ENCODE results near the gene PDZD2.
"Not testable (repeated sequence)": the region's sequence is repeated elsewhere in the genome, so short reads cannot be mapped to it uniquely, and the experiment has no call there.

PDZD2 gene

DNA sequence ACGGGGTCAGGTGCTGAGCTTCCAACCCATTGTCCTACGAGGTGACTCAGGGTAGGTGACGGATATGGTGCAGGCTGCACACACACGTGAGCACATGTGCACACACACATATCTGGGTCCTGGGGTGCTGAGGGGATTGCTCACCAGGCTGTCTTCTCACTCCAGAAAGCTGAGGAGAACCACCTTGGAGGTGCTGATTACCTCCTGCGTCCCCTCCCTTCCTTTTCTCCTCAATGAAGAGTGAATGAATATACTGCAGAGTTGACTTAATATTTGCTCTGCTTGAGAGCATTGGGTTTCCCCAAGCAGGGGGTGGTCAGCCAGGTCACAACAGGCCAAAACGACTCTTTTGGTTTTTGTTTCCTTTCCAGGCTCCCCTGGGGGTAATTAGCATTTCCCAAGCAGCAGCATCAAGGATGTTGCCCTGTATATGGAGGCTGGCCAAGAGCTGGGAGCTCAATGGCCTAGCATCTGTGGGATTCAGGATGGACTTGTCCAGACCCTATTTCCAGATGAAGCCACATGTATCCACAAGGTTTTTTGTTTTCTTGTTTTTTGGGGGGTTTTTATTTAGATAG lies 49.7 kb downstream of the PDZD2 start:
- DNase-seq (ENCODE audit: low read depth in 1 of 2, low spot score in 1 of 2), result no peak

DNA sequence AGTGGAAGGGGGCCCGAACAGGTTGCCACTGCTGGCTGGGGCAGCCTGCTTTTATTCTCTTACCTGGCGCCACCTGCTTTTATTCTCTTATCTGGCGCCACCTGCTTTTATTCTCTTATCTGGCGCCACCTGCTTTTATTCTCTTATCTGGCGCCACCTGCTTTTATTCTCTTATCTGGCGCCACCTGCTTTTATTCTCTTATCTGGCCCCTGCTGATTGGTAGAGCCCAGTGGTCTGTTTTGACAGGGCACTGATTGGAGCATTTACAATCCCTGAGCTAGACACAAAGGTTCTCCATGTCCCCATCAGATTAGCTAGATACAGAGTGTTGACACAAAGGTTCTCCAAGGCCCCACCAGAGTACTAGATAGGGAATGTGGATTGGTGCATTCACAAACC lies 52.5 kb downstream of the PDZD2 start:
- not testable (repeated sequence) for DNase-seq (ENCODE audit: low read depth in 1 of 2, low spot score in 1 of 2)

DNA sequence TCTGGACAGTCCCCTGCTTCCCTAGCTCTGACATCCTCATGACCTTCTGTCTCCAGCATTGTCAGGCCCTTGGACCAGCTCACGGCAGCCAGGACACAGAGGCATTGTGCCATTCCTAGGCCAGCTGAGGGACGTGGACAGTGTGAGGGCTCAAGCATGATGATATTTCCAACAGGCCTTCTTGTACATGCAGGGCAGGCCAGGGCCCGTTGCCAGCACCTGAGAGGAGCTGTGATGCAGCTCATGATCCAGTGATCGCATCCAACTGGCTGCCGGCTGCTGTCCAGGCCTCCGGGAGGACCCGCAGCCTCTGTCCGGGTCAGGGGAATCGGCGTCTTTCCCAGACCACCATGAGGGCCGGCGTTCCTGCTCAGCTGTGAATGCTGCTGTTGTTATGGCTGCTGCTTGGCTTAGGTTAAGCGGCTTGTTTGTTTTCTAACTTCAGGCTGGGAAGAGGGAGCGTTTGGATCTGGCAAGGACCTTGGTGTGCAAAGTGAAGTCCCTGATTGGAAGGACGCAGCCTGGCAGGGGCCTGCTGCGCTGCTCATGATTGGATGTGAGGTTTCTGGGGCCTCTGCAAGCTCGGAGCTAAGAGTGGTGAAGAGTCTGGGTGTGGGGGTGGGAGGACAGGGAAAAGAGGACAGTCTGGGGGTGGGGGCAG lies 53.8 kb downstream of the PDZD2 start:
- no peak for DNase-seq (ENCODE audit: low read depth in 1 of 2, low spot score in 1 of 2)

DNA sequence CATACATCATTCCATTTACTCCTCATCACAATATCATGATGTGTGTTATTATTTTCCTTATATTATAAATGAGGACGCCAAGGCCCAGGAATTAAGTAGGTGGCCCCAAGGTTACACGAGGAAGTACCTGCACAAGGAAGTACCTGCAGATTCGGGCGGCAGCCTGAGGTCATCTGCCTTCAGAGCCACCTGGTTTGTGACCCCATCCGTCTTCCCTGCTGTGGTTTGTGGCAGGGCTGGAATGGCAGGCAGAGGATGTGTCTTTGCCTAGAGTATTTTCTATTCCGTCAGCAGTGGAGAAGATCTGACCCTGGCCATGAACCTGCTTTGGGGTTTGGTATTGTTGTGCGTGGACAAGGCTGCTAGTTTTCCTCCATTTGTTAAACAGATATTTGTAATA lies 59.7 kb downstream of the PDZD2 start:
- no peak for DNase-seq (ENCODE audit: low read depth in 1 of 2, low spot score in 1 of 2)

DNA sequence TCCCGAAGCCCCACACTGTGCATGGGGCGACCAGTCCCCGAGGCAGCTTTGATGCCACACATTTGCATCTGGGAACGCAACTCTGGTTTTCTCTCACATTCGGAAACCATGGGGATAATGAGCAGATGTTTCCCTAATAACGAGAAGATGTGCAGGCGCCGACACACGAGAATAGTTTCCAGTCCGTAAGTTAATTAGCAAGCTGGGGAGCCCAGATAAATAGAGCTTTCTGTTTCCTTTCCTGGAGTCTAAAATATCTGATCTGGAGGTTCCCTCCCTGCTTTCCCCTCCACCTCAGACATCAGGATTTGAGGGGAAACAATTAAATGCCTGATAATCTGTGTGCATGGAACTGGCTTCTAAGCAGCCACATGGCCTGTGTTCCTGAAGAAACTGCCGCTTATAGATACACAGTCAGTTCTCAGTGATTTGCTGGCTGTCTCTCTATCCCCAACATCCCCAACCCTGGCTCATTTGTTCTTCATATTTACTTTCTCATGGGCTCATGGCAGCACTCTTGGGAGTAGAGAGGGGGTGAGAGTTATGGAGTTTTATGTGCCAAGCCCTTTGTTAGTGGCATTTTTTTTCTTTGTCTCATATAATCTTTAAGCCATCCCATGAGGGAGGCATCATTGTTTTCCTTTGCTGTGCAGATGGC lies 62.8 kb downstream of the PDZD2 start:
- no peak for DNase-seq (ENCODE audit: low read depth in 1 of 2, low spot score in 1 of 2)

DNA sequence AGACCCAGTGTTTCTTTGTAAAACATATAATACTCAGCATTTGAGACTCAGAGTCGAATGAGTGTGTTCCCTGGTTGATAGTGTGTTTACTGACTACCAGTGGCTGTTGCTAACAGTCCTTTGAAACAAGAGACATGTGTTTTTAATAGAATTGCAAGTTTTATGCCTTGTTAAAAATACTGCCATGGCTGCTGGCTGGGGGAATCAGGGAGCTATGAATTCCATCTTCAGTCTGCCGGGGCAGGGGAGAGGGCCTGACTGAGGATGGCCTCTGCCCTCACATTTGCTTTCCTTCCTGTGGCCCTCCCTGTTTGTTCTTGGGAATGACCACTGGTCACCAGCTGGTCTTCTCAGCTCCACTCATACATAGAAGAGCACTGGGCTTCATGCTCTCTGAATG lies 63.8 kb downstream of the PDZD2 start:
- no peak for DNase-seq (ENCODE audit: low read depth in 1 of 2, low spot score in 1 of 2)

DNA sequence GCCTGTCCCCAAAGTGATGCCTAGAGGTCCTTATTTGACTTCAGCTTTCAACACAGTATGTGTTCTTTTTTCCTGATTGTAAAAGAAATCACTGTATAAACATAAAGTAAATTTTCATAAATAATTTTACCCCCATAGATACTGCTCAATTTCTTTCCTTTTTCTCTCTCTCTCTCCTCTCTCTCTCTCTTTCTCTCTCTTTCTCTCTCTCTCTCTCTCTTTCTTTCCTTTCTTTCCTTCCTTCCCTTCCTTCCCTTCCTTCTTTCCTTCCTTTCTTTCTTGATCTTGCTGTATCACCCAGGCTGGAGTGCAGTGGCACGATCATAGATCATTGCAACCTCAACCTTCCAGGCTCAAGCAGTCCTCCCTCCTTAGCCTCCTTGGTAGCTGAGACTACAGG lies 64.8 kb downstream of the PDZD2 start:
- DNase-seq (ENCODE audit: low read depth in 1 of 2, low spot score in 1 of 2), result no peak

DNA sequence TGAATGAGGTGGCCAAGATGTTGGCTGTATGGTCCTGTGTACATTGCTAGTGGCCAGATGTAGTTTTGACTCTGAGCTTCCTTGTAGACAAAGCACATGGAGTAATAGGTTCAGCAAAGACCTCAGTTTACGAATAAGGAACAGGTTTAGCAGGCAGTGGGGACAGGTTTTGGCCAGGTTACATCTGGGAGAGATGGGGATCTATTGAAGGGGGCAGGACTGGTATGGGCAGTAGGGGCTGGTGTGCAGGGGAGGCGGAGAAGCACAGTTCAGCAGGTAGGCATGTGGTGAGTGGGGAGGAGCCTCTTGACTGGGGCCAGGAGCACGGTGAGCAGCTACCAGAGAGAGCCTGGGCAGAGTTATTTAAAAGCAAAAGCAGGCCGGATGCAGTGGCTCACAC lies 67.3 kb downstream of the PDZD2 start:
- DNase-seq (ENCODE audit: low read depth in 1 of 2, low spot score in 1 of 2), result no peak

DNA sequence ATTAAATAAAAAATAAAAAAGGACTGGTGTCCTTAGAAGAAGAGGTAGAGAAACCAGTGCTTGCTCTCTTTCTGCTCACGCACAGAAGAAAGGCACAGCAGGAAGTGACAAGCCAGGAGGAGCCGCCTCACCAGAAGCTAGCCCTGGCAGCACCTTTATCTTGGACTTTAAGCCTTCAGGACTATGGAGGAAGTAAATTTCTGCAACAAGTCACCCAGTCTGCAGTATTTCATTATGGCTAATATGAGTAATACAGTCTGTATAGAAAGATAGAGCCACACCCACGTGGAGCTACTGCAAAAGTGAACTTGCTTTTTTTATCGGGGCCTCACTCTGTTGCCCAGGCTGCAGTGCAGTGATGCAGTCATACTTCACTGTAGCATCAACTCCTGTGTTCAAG lies 68.4 kb downstream of the PDZD2 start:
- DNase-seq (ENCODE audit: low read depth in 1 of 2, low spot score in 1 of 2), result no peak

DNA sequence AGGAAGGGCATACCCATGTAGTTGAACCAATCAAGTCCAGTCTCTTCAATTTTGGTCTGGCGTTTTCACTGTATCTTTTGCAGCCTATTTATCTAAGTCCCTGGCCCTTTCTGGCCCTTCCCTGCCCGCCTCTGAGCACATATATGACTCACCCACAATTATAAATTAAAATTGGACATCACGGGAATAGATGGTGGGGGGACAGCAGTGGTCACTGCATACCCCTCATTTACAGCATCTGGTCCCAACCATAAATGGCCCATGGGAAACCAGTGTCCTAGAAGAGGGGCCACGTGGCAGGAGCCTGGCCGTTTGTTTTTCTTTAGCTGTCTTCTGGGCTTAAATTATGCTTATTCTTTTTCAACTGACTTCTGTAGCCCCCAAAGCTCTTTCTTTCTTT lies 69.2 kb downstream of the PDZD2 start:
- no peak for DNase-seq (ENCODE audit: low read depth in 1 of 2, low spot score in 1 of 2)

DNA sequence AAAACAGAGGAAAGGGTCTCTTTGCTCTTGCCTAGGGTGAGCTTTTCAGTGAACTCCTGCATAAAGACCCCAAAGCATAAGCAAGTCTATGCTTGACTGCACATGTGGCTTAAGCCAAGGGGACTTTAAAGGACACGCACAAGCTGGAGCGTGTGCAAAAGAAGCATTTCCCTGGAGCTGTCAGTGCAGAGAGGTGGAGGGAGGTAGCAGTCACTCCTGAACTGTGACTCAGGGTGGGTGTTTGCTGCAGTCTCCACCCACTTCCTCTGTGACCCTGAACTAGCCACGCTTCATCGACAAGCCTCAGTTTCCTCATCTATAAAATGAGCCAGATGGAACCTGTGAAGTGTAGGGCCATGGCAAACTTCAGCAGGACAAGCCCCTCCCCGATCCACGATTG lies 72.4 kb downstream of the PDZD2 start:
- DNase-seq (ENCODE audit: low read depth in 1 of 2, low spot score in 1 of 2), result no peak

DNA sequence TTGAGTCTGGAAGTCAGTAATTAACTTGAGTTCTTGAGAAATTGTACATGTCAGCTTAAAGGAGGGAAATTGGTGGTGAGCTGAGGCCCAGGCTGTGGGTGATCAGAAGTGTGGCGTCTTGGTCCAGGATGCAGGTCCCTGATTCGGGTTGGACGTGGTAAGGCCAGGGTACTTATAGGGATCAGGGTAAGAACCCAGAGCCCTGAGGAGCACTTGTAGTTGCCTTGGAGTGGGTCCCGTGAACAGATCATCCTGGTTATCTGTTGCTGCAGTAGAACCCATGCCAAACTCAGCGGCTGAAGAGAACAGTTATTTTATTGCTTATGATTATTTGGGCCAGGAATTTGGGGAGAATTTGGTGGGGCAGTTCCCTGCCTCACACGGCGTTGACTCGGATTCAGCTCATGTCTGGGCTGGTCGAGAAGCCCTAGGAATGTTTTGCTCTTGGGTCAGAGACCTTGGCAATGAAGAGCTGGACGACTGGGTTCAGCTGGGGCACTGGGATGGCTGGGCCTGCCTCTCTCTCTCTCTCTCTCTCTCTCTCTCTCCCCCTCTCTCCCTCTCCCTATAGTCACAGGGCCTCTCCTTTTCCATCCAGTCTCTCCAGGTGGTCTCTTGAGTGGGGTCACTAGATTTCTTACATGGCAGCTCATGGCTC lies 73.1 kb downstream of the PDZD2 start:
- DNase-seq (ENCODE audit: low read depth in 1 of 2, low spot score in 1 of 2), result no peak

DNA sequence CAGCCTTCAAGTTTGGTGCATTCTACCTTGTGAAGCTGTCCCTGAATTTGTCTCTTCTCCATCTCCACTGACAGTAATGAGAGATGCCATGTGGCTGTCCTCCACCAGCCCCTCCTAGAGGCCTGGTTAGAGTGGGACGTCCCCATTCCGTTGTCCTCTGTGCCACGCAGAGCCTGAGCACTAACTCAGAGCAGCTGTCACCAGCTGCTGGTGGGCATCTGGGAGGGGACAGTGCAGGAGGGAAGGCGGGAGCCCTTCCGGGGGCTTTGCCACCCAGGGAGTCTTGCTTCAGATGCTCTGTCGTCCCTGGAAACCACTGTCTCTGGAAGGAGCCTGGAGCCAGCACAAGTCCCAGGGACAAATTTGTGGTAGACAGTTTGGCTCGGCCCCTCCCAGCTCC lies 78.6 kb downstream of the PDZD2 start:
- DNase-seq (ENCODE audit: low read depth in 1 of 2, low spot score in 1 of 2), result no peak

DNA sequence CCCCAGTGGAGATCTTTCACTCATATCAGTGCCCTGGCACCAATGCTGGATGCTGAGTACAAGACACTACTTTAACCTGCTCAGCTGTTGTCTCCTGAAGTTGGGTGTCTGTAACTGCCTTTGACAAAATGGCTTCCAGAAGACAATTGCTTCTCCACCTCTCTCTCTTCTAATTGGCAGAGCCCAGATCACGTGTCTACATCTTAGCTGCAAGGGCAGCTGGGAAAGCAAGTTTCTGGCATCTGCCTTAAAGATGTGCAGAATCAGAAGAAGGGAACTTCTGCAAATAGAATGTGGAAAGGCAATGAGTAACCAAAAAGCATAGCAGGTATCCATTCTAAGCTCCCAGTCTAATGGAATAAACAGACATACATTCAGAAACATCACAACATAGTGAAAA lies 81.1 kb downstream of the PDZD2 start:
- DNase-seq (ENCODE audit: low read depth in 1 of 2, low spot score in 1 of 2), result no peak

DNA sequence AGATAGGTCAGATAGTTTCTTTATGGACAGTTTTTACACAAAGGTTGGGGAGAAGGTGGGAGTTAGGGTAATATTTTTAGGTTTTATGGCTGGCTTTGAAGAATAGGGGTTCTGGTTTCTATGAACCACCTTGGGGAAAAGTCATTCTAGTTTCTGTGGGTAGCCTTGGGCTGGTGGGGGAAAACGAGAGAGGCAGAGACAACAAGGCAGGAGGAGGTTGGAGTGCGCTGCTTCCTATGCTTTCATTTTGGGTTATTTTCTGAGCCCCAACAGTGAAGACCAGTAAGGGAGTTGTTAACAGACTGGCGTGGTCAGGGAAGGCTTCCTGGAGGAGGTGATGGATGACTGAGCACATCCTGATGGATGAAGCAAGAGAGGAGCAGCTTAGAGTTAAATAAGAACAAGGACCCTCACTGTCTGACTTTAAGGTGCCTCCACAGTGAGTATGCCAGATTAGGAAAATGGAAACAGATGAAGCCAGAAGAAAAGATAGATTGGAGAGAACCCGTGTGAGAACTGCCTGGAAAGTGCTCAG lies 81.9 kb downstream of the PDZD2 start:
- no peak for DNase-seq (ENCODE audit: low read depth in 1 of 2, low spot score in 1 of 2)

DNA sequence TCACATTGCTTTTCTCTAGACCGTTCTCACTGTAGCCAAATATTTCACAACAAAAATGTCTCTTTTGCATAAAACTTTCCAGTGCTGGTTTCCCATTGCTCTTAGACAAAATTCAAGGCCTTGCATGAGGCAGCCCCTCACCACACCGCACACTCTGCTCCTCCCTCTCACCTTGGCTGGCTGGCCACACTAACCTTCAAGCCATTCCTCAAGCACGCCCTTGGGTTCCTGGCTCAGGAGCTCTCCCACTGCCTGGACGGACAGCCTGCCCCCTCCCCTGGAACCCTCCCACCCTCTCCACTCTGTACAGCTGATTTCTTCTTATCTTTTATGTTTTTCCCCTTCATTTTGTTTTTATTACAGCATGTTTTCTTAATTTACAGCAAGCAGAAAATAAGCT lies 83.2 kb downstream of the PDZD2 start:
- no peak for DNase-seq (ENCODE audit: low read depth in 1 of 2, low spot score in 1 of 2)

DNA sequence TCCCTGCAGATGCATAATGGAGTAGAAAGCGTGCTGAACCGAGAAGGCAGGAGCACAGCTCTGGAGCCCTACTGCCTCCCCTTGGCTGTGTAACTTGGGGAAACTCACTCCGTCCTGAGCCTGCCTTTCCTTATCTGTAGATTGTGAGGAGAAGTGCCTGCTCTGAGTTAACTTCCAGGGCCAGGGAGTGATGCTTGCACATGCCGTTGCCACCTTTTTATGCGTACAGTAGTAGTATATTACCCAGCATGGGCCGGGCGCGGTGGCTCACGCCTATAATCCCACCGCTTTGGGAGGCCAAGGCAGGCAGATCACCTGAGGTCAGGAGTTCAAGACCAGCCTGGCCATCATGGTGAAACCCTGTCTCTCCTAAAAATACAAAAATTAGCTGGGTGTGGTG lies 87.1 kb downstream of the PDZD2 start:
- DNase-seq (ENCODE audit: low read depth in 1 of 2, low spot score in 1 of 2), result no peak

DNA sequence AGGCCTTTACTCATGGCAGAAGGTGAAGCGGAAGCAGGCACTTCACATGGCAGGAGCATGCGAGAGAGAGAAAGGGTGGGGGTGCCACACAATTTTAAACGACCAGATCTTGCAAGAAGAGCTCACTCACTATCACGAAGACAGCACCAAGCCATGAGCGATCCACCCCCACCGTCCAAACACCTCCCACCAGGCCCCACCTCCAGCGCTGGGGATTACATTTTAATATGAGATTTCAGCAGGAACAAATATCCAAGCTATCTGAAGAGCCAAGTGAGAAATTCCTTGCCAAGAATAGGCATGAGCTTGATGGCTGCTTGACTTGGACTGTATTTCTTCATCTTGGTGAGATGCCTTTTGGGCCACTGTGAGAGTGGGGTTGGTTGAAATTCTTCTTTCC lies 88.0 kb downstream of the PDZD2 start:
- no peak for DNase-seq (ENCODE audit: low read depth in 1 of 2, low spot score in 1 of 2)

DNA sequence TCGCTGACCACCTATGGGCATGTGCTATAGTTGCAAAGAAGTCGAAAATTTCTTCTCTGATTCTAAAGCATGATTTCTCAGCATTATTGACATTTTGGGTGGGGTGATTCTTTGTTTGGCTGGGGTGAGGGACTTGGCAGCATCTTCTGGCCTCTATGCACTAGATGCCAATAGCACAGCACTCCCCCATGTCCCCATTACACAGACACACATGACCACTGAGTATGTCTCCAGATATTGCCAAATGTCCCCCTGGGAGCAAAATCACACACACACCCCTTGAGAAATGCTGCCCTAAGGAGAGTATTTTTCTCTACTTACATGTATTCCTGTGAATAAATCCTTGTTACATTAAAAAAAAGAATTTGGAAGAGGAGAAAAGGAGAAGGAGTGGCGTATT lies 89.1 kb downstream of the PDZD2 start:
- DNase-seq (ENCODE audit: low read depth in 1 of 2, low spot score in 1 of 2), result no peak

DNA sequence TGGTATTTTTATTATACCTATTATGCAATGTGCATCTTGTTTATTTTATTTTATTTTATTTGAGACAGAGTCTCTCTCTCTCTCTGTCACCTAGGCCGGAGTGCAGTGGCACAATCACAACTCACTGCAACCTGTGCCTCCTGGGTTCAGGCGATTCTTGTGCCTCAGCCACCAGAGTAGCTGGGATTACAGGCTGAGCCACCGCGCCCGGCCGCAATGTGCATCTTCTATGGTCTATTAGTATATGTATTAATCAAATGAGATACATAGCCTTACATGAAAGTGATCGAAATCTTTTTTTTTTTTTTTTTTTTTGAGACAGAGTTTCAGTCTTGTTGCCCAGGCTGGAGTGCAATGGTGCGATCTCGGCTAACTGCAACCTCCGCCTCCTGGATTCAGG lies 89.9 kb downstream of the PDZD2 start:
- DNase-seq (ENCODE audit: low read depth in 1 of 2, low spot score in 1 of 2), result not testable (repeated sequence)

DNA sequence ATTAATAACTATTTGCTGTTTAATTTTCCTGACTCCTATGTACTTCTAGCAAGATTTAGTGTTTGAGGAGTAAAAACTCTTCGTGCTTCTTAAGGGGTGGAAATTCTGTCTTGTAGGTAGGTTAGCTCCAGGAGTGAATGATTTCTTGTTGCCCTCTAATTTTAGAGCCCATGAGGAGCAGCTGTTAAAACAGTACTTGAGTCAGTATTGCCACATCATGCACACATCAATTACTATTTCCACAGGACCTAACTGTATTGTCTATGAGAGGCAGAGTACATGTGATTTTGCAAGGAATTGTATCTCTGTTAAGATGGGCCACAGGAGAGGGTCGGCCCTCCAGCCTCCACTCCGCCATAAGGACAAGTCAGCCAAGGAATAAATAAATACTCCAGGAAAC lies 91.2 kb downstream of the PDZD2 start:
- DNase-seq (ENCODE audit: low read depth in 1 of 2, low spot score in 1 of 2), result no peak

DNA sequence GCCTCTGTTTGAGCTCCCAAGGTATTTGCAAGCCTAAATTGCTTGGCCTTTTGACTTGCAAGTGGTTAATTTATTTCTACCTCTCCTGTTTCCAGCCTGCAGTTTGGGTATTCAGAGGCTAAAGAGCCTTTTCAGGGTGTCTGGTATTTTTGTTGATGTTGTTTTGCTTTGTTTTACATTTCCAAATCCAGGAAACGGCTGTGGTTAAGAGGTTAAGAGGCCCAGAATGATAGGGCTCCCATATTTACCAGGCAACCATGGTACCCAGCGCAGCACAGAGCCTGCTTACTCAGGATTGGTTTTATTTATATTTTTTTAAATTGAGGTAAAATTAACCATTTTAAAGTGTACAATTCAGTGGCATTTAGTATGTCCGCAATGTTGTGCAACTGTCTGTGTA lies 92.1 kb downstream of the PDZD2 start:
- no peak for DNase-seq (ENCODE audit: low read depth in 1 of 2, low spot score in 1 of 2)
